Kidney (tissue), 14 donors: ENCODE data around the gene PCDHA1. TPM values are rescaled to one million over a fixed set of nuclear protein-coding genes. Genes with fewer than 3 reads are reported as not detected.
A peak's percentile ranks its signal among the peaks of the same experiment; 100 is the strongest.
"Not testable (repeated sequence)": the region's sequence is repeated elsewhere in the genome, so short reads cannot be mapped to it uniquely, and the experiment has no call there.

ENCODE experiments used
- DNase-seq, 5 donors: peaks; one replicate each; pipeline ENCODE4 v3.0.0-alpha.2; 2013 to 2020
- FAIRE-seq: peaks from 2 replicates; lab custom pipeline; 2012; peaks lifted over from hg19 to GRCh38; lab: Jason Lieb, UNC
- H3K27ac ChIP-seq, 2 donors: one replicate each; pipeline ENCODE4 v1.7.0; 2013; ENCODE audit warnings: low read depth in 2 of 2, low read length in 2 of 2, inconsistent platforms in 1 of 2
- H3K27me3 ChIP-seq: one replicate; pipeline ENCODE4 v1.7.1; 2013; ENCODE audit warnings: low read length, inconsistent platforms; ENCODE audit not compliant: control insufficient read depth, insufficient read depth
- H3K36me3 ChIP-seq, 3 donors: one replicate each; pipeline versions ENCODE4 v1.7.0 to v1.7.1; 2013; ENCODE audit warnings: low read length in 3 of 3, control low read depth in 1 of 3, inconsistent platforms in 1 of 3; ENCODE audit not compliant: insufficient read depth in 3 of 3, control insufficient read depth in 2 of 3
- H3K4me1 ChIP-seq, 3 donors: one replicate each; pipeline versions ENCODE4 v1.7.0 to v1.7.1; 2013; ENCODE audit warnings: low read length in 3 of 3, inconsistent platforms in 1 of 3, low read depth in 1 of 3; ENCODE audit not compliant: control insufficient read depth in 2 of 3, insufficient read depth in 2 of 3
- H3K4me3 ChIP-seq, 3 donors: one replicate each; pipeline versions ENCODE4 v1.7.0 to v1.8.1; 2013; ENCODE audit warnings: low read length in 3 of 3, control low read depth in 1 of 3, inconsistent platforms in 1 of 3
- H3K9ac ChIP-seq, 3 donors: one replicate each; pipeline versions ENCODE4 v1.7.0 to v1.7.1; 2013; ENCODE audit warnings: low read length in 3 of 3, control low read depth in 1 of 3, inconsistent platforms in 1 of 3
- H3K9me3 ChIP-seq, 3 donors: one replicate each; pipeline versions ENCODE4 v1.7.0 to v1.7.1; 2013; ENCODE audit warnings: low read length in 3 of 3, control low read depth in 1 of 3, inconsistent platforms in 1 of 3; ENCODE audit not compliant: control insufficient read depth in 2 of 3, insufficient read depth in 1 of 3
- intact Hi-C: fragments of 100-400 bp; cut with DNase I; formaldehyde crosslinking; loops from one replicate; pipeline ENCODE4 v1.11.1; 2022
- polyA plus RNA-seq: library from polyadenylated mRNA; stranded (reverse); fragments of 350-450 nt; fragmentation: Illumina TruSeq; extraction: RNeasy Lipid Tissue Mini Kit (QIAGEN cat#74804); gene quantifications from one replicate; pipeline ENCODE4 v1.2.3, GENCODE V29; 2014; ENCODE audit warnings: low read depth, low replicate concordance; ENCODE audit not compliant: insufficient read depth
- total RNA-seq: library from RNA; stranded (reverse); fragmentation: NEBNext Ultra II Directional; extraction: Animal tissue kit (Norgen Biotek cat#: 25700); gene quantifications from one replicate; pipeline ENCODE4 v1.2.1, GENCODE V29; 2021
- TF ChIP-seq, protein P1 (sequence below): IDR thresholded peaks from 3 replicates; pipeline ENCODE4 v1.5.1; 2012; ENCODE audit warnings: mild to moderate bottlenecking, moderate library complexity, borderline replicate concordance; ENCODE audit not compliant: insufficient read depth; ENCODE audit errors: extremely low read depth
- donor health status: control.
- donor health status: control.
- donor health status: control.
- donor health status: control.
- donor health status: control.
- donor health status: DM: yes; HTN: yes; CAD: no.
- donor health status: Normal renal cell carcinoma (clear cell type).

PCDHA1 gene
- total and polyA plus RNA-seq, 2 donors from 2014 or later: 0.13 TPM; not detected in 1

DNA sequence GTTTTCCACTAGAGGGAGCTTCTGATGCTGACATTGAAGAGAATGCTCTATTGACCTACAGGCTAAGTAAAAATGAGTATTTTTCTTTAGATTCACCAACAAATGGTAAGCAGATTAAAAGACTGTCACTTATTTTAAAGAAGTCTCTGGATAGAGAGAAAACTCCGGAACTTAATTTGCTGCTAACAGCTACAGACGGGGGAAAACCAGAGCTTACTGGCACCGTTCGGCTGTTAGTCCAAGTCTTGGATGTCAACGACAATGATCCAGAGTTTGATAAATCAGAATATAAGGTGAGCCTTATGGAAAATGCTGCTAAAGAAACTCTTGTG is 83.6 kb downstream of the PCDHA1 start:
- Histone ChIP-seq H3K36me3 (no peaks in the 10 kb centered on the region), H3K27ac (no peak overlapping the region), H3K4me3 (peak overlapping the region in 2 of 3 donors; percentile 24 to 38), H3K9me3 (peaks cover 0 to 13% (median 3%) of the 10 kb centered on the region in 3 donors), H3K9ac (no peak overlapping the region), H3K4me1 (no peaks in the 10 kb centered on the region), H3K27me3 (no peaks in the 10 kb centered on the region)
- intact Hi-C loops: no loop called here
- no peak for FAIRE-seq
- TF ChIP-seq, protein P1, sequence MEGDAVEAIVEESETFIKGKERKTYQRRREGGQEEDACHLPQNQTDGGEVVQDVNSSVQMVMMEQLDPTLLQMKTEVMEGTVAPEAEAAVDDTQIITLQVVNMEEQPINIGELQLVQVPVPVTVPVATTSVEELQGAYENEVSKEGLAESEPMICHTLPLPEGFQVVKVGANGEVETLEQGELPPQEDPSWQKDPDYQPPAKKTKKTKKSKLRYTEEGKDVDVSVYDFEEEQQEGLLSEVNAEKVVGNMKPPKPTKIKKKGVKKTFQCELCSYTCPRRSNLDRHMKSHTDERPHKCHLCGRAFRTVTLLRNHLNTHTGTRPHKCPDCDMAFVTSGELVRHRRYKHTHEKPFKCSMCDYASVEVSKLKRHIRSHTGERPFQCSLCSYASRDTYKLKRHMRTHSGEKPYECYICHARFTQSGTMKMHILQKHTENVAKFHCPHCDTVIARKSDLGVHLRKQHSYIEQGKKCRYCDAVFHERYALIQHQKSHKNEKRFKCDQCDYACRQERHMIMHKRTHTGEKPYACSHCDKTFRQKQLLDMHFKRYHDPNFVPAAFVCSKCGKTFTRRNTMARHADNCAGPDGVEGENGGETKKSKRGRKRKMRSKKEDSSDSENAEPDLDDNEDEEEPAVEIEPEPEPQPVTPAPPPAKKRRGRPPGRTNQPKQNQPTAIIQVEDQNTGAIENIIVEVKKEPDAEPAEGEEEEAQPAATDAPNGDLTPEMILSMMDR: no peak
- no peak for DNase-seq

DNA sequence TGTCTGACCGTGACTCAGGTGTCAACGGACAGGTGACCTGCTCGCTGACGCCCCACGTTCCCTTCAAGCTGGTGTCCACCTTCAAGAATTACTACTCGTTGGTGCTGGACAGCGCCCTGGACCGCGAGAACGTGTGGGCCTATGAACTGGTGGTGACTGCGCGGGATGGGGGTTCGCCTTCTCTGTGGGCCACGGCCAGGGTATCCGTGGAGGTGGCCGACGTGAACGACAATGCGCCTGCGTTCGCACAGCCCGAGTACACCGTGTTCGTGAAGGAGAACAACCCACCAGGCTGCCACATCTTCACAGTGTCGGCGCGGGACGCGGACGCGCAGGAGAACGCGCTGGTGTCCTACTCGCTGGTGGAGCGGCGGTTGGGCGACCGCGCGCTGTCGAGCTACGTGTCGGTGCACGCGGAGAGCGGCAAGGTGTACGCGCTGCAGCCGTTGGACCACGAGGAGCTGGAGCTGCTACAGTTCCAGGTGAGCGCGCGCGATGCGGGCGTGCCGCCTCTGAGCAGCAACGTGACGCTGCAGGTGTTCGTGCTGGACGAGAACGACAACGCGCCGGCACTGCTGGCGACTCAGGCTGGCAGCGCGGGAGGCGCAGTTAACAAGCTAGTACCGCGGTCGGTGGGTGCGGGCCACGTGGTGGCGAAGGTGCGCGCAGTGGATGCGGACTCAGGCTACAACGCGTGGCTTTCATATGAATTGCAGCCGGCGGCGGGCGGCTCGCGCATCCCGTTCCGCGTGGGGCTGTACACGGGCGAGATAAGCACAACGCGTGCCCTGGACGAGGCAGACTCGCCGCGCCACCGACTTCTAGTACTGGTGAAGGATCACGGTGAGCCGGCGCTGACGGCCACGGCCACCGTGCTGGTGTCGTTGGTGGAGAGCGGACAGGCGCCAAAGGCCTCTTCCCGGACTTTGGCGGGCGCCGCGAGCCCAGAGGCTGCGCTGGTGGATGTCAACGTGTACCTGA is 84.6 kb downstream of the PCDHA1 start:
- no peaks in the 10 kb centered on the region for H3K27me3 ChIP-seq
- no peaks in the 10 kb centered on the region for H3K36me3 ChIP-seq
- DNase-seq (peak in 1 of 5 donors; percentile 66), FAIRE-seq (no peak)
- H3K27ac ChIP-seq: no peak overlapping the region
- H3K9ac ChIP-seq: no peak overlapping the region
- TF ChIP-seq, protein P1: no peak
- intact Hi-C loops: no loop called here
- no peak overlapping the region for H3K4me3 ChIP-seq
- H3K4me1 ChIP-seq: no peaks in the 10 kb centered on the region
- peaks cover 0 to 10% (median 3%) of the 10 kb centered on the region in 3 donors for H3K9me3 ChIP-seq

GRCh38 chr5:140875085-140876065 is 89.4 kb downstream of the PCDHA1 start, which contains the start of gene PCDHA12:
PCDHA12 (plus strand) TSS chr5:140875308; CDS start chr5:140875473, 165 bp downstream.
- intact Hi-C loops: no loop called here
- Histone ChIP-seq H3K9ac (no peak within 1 kb of the TSS), H3K4me3 (peak within 1 kb of the TSS in 1 of 3 donors; percentile 52), H3K4me1 (no peaks in the 10 kb centered on the region), H3K9me3 (peaks cover 0 to 8% (median 2%) of the 10 kb centered on the region in 3 donors), H3K27ac (no peak within 1 kb of the TSS), H3K27me3 (no peaks in the 10 kb centered on the region), H3K36me3 (no peaks in the 10 kb centered on the region)
- no peak for FAIRE-seq
- DNase-seq: no peak
- TF ChIP-seq, protein P1: no peak

GRCh38 chr5:140876541-140877261 is 90.8 kb downstream of the PCDHA1 start:
- peak in 1 of 5 donors; percentile 57 for DNase-seq
- H3K4me1 ChIP-seq, H3K9me3 ChIP-seq, H3K27ac ChIP-seq, H3K4me3 ChIP-seq, H3K27me3 ChIP-seq, intact Hi-C loops, FAIRE-seq, H3K36me3 ChIP-seq, H3K9ac ChIP-seq: not testable (repeated sequence)
